Karpas-422 (cell line): ENCODE results near the gene KLF11. TPM values are rescaled to one million over a fixed set of nuclear protein-coding genes. Genes with fewer than 3 reads are reported as not detected.

Experiments
- DNase-seq: peaks from one replicate; pipeline ENCODE4 v3.0.0-alpha.2; 2015
- H2AFZ ChIP-seq: fragments of 200-600 bp; sonication (generic); 2 replicates; pipeline ENCODE4 v1.6.1; 2014; ENCODE audit warnings: antibody characterized with exemption, low read length, mixed read lengths
- H3K27ac ChIP-seq: fragments of 200-600 bp; sonication (generic); 2 replicates; pipeline ENCODE4 v1.5.1; 2014; ENCODE audit warnings: mild to moderate bottlenecking, low read length, moderate library complexity
- H3K27me3 ChIP-seq: fragments of 200-600 bp; sonication (generic); 2 replicates; pipeline ENCODE4 v1.6.1; 2014; ENCODE audit warnings: low read length, mixed read lengths
- H3K36me3 ChIP-seq: fragments of 200-600 bp; sonication (generic); 2 replicates; pipeline ENCODE4 v1.6.1; 2014; ENCODE audit warnings: low read length, mixed read lengths; ENCODE audit not compliant: insufficient read depth
- H3K4me1 ChIP-seq: fragments of 200-600 bp; sonication (generic); 2 replicates; pipeline ENCODE4 v1.6.1; 2014; ENCODE audit warnings: mild to moderate bottlenecking, low read length, mixed read lengths
- H3K4me2 ChIP-seq: fragments of 200-600 bp; sonication (generic); 2 replicates; pipeline ENCODE4 v1.6.1; 2014; ENCODE audit warnings: low read length, low read depth, mild to moderate bottlenecking; ENCODE audit not compliant: poor library complexity, severe bottlenecking
- H3K4me3 ChIP-seq: fragments of 200-600 bp; sonication (generic); 2 replicates; pipeline ENCODE4 v1.5.1; 2014; ENCODE audit warnings: mild to moderate bottlenecking, antibody characterized with exemption, low read length, mixed read lengths
- H3K79me2 ChIP-seq: fragments of 200-600 bp; sonication (generic); 2 replicates; pipeline ENCODE4 v1.6.1; 2014; ENCODE audit warnings: mild to moderate bottlenecking, low read length, mixed read lengths
- H3K9ac ChIP-seq: fragments of 200-600 bp; sonication (generic); 2 replicates; pipeline ENCODE4 v1.6.0; 2014; ENCODE audit warnings: low read length
- H3K9me2 ChIP-seq: fragments of 200-600 bp; sonication (generic), shearing (Covaris generic); replicated peaks from 2 replicates; pipeline ENCODE4 v1.6.0; 2014; ENCODE audit warnings: mild to moderate bottlenecking, low read length, moderate library complexity; ENCODE audit not compliant: insufficient read depth
- H3K9me3 ChIP-seq: fragments of 300-700, 200-600 bp; sonication (generic); 2 replicates; pipeline ENCODE4 v1.6.1; 2014; ENCODE audit warnings: low read length, mixed read lengths
- H4K20me1 ChIP-seq: fragments of 200-600 bp; sonication (generic); 2 replicates; pipeline ENCODE4 v1.6.1; 2014; ENCODE audit warnings: mild to moderate bottlenecking, antibody characterized with exemption, low read length, low read depth; ENCODE audit not compliant: insufficient read depth
- total RNA-seq: library from RNA; depleted of rRNA; stranded (reverse); fragments of >200 nt; shearing (Covaris generic); gene quantifications from 2 replicates; pipeline ENCODE4 v1.2.3, GENCODE V29; 2014; ENCODE audit warnings: low replicate concordance

Gene KLF11
- total RNA-seq, 1 experiment from 2014 or later: not detected

DNA sequence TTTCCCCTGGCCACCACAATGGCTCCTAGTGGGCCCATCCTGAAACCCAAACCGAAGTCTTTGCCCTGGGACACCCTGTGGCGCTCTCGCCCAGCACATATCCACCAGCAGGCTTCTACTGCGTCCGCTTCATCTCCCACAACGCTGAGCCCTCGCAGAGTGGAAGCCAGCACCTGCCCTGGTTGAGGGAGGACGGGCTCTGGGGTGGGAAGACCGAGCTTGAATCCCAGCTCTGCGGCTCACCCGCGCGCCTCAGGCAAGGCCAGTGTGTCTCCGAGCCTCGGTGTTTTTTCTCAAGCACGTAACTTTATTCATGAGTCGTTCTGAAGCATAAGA, 15.6 kb downstream of the KLF11 start:
- no peaks in the 10 kb centered on the region for H3K4me1 ChIP-seq
- H3K9me3 ChIP-seq: no peaks in the 10 kb centered on the region
- H3K4me2 ChIP-seq: no peak overlapping the region

DNA sequence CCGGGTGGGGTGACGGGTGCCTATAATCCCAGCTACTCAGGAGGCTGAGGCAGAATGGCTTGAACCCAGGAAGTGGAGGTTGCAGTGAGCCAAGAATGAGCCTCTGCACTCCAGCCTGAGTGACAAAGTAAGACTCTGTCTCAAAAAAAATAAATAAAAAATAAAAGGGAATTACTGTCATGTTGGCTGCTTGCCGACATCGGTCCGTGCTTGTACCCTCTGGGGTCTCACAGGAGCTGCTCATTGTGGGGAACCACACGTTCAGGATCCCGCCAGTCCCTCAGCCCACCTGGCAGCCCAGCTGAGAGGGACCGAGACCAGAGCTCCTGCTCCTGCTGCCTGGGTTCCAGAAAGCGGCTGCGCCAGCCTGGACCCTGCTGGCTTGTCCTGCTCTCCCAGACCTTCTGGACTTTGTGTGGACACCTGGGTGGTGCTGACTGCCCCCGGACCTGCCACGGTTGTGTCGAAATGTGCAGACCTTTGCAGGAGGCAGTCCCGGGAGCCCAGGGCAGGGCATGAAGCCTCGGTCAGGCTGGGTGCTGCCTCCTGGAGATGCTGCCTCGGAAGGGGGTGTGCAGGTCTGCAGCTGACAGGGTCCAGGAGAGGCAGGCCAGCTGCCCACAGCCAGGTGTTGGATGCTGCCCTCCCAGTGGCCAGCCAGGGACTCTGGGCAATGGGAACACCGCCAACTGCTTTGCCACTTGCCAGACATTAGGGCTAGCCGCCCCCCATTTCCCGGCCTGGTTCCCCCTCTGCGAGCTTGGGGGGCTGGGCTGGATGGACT, 16.4 kb downstream of the KLF11 start:
- Histone ChIP-seq H3K9ac (no peak overlapping the region), H3K79me2 (no peaks in the 10 kb centered on the region), H3K27me3 (no peaks in the 10 kb centered on the region), H3K27ac (no peak overlapping the region), H2AFZ (no peak overlapping the region), H3K9me2 (no peaks in the 10 kb centered on the region), H3K4me3 (no peak overlapping the region), H3K9me3 (no peaks in the 10 kb centered on the region), H4K20me1 (no peaks in the 10 kb centered on the region), H3K36me3 (no peaks in the 10 kb centered on the region), H3K4me2 (no peak overlapping the region), H3K4me1 (no peaks in the 10 kb centered on the region)
- no peak for DNase-seq

More for the DNA sequence above, 15.6 kb downstream of the KLF11 start:
- H3K9me2 ChIP-seq: no peaks in the 10 kb centered on the region
- H3K9ac ChIP-seq: no peak overlapping the region
- H4K20me1 ChIP-seq: no peaks in the 10 kb centered on the region
- H3K4me3 ChIP-seq: no peak overlapping the region
- H3K79me2 ChIP-seq: no peaks in the 10 kb centered on the region
- H3K27me3 ChIP-seq: no peaks in the 10 kb centered on the region
- no peak for DNase-seq
- no peak overlapping the region for H3K27ac ChIP-seq
- H2AFZ ChIP-seq: no peak overlapping the region
- H3K36me3 ChIP-seq: no peaks in the 10 kb centered on the region

GRCh38 chr2:10061221-10061925, 18.0 kb downstream of the KLF11 start:
- H4K20me1 ChIP-seq: no peaks in the 10 kb centered on the region
- no peaks in the 10 kb centered on the region for H3K36me3 ChIP-seq

GRCh38 chr2:10062931-10063365, 19.6 kb downstream of the KLF11 start:
- Histone ChIP-seq H3K9ac (no peak overlapping the region), H2AFZ (no peak overlapping the region), H3K36me3 (no peaks in the 10 kb centered on the region), H3K9me3 (no peaks in the 10 kb centered on the region), H4K20me1 (no peaks in the 10 kb centered on the region), H3K27ac (no peak overlapping the region), H3K4me1 (no peaks in the 10 kb centered on the region), H3K27me3 (no peaks in the 10 kb centered on the region), H3K9me2 (no peaks in the 10 kb centered on the region), H3K4me3 (no peak overlapping the region), H3K79me2 (no peaks in the 10 kb centered on the region), H3K4me2 (no peak overlapping the region)
- DNase-seq: no peak

More at GRCh38 chr2:10061221-10061925, 18.0 kb downstream of the KLF11 start:
- no peaks in the 10 kb centered on the region for H3K9me3 ChIP-seq
- no peaks in the 10 kb centered on the region for H3K4me1 ChIP-seq
- no peaks in the 10 kb centered on the region for H3K9me2 ChIP-seq
- no peak overlapping the region for H3K27ac ChIP-seq
- H3K4me2 ChIP-seq: no peak overlapping the region
- H3K79me2 ChIP-seq: no peaks in the 10 kb centered on the region
- H3K9ac ChIP-seq: no peak overlapping the region
- H2AFZ ChIP-seq: no peak overlapping the region
- H3K27me3 ChIP-seq: no peaks in the 10 kb centered on the region
- no peak for DNase-seq
- H3K4me3 ChIP-seq: no peak overlapping the region

- no peak overlapping the region for H2AFZ ChIP-seq
- H3K36me3 ChIP-seq: no peaks in the 10 kb centered on the region
- H4K20me1 ChIP-seq: no peaks in the 10 kb centered on the region
- no peak for DNase-seq
- no peak overlapping the region for H3K9ac ChIP-seq
- no peaks in the 10 kb centered on the region for H3K9me2 ChIP-seq
- no peak overlapping the region for H3K27ac ChIP-seq
- H3K4me2 ChIP-seq: no peak overlapping the region
- no peaks in the 10 kb centered on the region for H3K9me3 ChIP-seq
- H3K4me1 ChIP-seq: no peaks in the 10 kb centered on the region
- no peak overlapping the region for H3K4me3 ChIP-seq
- H3K27me3 ChIP-seq: no peaks in the 10 kb centered on the region
- no peaks in the 10 kb centered on the region for H3K79me2 ChIP-seq
Observed at GRCh38 chr2:10063566-10063965, 20.2 kb downstream of the KLF11 start.

- Histone ChIP-seq H2AFZ (no peak overlapping the region), H3K4me2 (no peak overlapping the region), H4K20me1 (no peaks in the 10 kb centered on the region), H3K27me3 (no peaks in the 10 kb centered on the region), H3K9me2 (no peaks in the 10 kb centered on the region), H3K9ac (no peak overlapping the region), H3K4me3 (no peak overlapping the region), H3K36me3 (no peaks in the 10 kb centered on the region), H3K27ac (no peak overlapping the region), H3K9me3 (no peaks in the 10 kb centered on the region), H3K79me2 (no peaks in the 10 kb centered on the region), H3K4me1 (no peaks in the 10 kb centered on the region)
- no peak for DNase-seq
Observed at GRCh38 chr2:10064932-10065772, 21.8 kb downstream of the KLF11 start.

DNA sequence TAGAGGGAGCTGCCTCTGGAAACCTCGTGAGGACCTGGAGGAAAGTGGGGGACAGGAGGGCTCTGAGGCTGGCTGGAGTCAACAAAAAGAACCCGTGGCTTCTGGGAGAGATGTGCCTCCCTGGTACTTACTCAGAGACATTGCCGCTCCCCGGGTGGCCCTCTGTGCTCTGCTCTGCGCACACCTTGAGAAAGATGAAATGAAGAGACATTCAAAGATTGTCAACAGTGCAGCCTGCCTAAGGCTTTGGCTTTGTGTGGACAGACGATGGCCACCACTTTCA, 22.4 kb downstream of the KLF11 start:
- DNase-seq: no peak
- H3K4me2 ChIP-seq: no peak overlapping the region
- no peaks in the 10 kb centered on the region for H3K9me2 ChIP-seq
- no peak overlapping the region for H2AFZ ChIP-seq
- no peaks in the 10 kb centered on the region for H3K27me3 ChIP-seq
- H3K4me1 ChIP-seq: no peaks in the 10 kb centered on the region
- no peak overlapping the region for H3K4me3 ChIP-seq
- no peaks in the 10 kb centered on the region for H3K36me3 ChIP-seq
- no peaks in the 10 kb centered on the region for H3K9me3 ChIP-seq
- no peak overlapping the region for H3K27ac ChIP-seq
- H3K79me2 ChIP-seq: no peaks in the 10 kb centered on the region
- no peaks in the 10 kb centered on the region for H4K20me1 ChIP-seq
- no peak overlapping the region for H3K9ac ChIP-seq

DNA sequence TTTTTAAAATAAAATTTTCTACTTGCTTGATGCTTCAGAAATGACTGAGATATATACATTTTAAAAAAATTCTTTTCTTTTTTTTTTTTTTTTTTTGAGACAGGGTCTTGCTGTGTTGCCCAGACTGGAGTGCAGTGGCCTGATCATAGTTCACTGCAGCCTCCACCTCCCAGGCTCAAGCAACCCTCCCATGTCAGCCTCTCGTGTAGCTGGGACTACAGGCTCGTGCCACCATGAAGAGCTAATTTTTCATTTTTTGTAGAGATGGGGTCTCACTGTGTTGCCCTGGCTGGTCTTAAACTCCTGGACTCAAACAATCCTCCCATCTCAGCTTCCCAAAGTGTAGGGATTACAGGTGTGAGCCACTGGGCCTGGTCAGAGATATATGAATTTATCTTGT, 24.0 kb downstream of the KLF11 start:
- no peak overlapping the region for H3K4me2 ChIP-seq
- H3K4me1 ChIP-seq: no peaks in the 10 kb centered on the region
- H3K9me2 ChIP-seq: no peaks in the 10 kb centered on the region
- no peaks in the 10 kb centered on the region for H4K20me1 ChIP-seq
- H3K9ac ChIP-seq: no peak overlapping the region
- H3K4me3 ChIP-seq: no peak overlapping the region
- H3K9me3 ChIP-seq: no peaks in the 10 kb centered on the region
- H3K27ac ChIP-seq: no peak overlapping the region
- no peak for DNase-seq
- no peaks in the 10 kb centered on the region for H3K27me3 ChIP-seq
- H3K79me2 ChIP-seq: no peaks in the 10 kb centered on the region
- no peaks in the 10 kb centered on the region for H3K36me3 ChIP-seq
- H2AFZ ChIP-seq: no peak overlapping the region
